ENCODE measurements around the gene PALLD.

PALLD gene

GRCh38 chr4:168839758-168840391 lies 343.0 kb downstream of the PALLD start:
- peak overlapping the region; percentile 58 for H3K27ac ChIP-seq
- TF ChIP-seq, protein P1, sequence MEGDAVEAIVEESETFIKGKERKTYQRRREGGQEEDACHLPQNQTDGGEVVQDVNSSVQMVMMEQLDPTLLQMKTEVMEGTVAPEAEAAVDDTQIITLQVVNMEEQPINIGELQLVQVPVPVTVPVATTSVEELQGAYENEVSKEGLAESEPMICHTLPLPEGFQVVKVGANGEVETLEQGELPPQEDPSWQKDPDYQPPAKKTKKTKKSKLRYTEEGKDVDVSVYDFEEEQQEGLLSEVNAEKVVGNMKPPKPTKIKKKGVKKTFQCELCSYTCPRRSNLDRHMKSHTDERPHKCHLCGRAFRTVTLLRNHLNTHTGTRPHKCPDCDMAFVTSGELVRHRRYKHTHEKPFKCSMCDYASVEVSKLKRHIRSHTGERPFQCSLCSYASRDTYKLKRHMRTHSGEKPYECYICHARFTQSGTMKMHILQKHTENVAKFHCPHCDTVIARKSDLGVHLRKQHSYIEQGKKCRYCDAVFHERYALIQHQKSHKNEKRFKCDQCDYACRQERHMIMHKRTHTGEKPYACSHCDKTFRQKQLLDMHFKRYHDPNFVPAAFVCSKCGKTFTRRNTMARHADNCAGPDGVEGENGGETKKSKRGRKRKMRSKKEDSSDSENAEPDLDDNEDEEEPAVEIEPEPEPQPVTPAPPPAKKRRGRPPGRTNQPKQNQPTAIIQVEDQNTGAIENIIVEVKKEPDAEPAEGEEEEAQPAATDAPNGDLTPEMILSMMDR (conservative IDR thresholded peaks at IDR 0.05): no peak

DNA sequence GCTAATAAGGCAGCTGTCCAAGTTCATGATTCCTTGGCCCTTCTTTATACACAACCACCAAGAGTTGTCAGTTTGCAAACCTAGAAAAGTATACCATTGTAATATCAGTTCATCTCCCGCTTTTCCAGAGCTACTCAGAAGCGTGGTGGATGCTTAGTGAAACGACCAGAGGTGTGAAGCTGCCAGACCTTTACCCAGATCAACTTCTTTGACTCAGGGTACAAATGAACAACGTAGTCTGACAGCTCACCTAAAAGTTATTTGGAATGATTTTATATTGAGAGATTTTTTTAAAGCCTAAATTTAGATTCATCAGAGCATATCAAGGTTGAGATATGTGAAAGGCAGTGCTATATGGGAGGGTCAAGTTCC lies 343.5 kb downstream of the PALLD start:
- TF ChIP-seq, protein P1 (conservative IDR thresholded peaks at IDR 0.05): no peak
- H3K27ac ChIP-seq: peak overlapping the region; percentile 58

DNA sequence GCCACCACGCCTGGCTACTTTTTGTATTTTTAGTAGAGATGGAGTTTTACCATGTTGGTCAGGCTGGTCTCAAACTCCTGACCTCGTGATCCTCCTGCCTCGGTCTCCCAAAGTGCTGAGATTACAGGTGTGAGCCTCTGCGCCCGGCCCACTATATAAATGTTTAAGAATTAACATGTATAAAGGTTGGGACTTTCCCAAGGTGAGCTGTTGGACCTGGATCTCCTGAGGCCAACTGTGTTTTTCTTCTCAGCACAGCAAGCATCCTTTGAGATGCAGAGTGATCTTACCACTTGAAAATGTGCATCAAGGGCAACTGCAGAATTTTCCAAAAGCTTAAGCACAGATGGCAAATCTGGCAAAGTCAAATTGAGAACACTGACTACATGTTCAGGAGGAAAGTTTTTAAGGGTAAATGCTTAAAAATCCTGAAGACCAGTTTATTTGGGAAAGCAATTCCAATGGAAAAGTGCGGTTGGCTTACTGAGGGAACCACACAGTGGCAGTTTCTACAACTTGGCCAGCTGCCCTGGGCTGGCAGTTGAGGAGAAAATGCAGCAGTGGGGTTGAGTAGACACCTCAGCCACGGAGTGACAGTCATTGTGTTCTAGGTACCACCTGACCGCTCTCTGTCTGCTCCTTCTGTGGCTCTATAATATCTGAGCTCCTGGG lies 344.3 kb downstream of the PALLD start:
- TF ChIP-seq, protein P1 (conservative IDR thresholded peaks at IDR 0.05): no peak
- H3K27ac ChIP-seq: peak overlapping the region; percentile 58; the same call in 1 of the 2 replicates

- H3K27ac ChIP-seq: no peak overlapping the region
- TF ChIP-seq, protein P1 (conservative IDR thresholded peaks at IDR 0.05): no peak
Measured at GRCh38 chr4:168841672-168842019, 344.8 kb downstream of the PALLD start.

DNA sequence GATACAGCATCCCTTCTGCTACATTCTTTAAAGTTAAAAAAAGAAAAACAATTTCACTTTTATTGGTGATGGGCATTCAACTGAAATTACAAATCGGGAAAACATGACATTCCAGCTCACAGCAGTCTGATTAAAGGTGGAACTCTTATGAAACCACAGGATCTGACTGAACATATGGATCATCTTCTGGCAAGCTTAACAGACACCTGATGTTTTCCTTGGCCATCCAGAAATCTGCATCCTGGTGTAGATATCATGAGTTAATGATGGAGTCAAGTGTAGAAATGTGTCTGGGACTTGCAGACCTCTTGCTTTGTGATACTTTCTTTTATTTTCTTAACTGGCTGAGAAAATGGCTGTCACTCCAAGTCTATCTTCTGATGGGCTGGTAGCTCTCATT lies 345.3 kb downstream of the PALLD start:
- TF ChIP-seq, protein P1 (conservative IDR thresholded peaks at IDR 0.05): no peak
- H3K27ac ChIP-seq: no peak overlapping the region

- TF ChIP-seq, protein P1 (conservative IDR thresholded peaks at IDR 0.05): no peak
- H3K27ac ChIP-seq: no peak overlapping the region
Measured at GRCh38 chr4:168843635-168844034, 346.8 kb downstream of the PALLD start.

- no peak overlapping the region for H3K27ac ChIP-seq
- TF ChIP-seq, protein P1 (conservative IDR thresholded peaks at IDR 0.05): no peak
Measured at GRCh38 chr4:168844353-168845049, 347.6 kb downstream of the PALLD start.
